Adrenal gland (tissue), 12 donors: ENCODE results near the gene ZNF467. TPM values are rescaled to one million over a fixed set of nuclear protein-coding genes. Genes with fewer than 3 reads are reported as not detected.

Experiments used
- DNase-seq, 7 donors: peaks; one replicate each; pipeline ENCODE4 v3.0.0-alpha.2; 2019 to 2020
- H3K27ac ChIP-seq, 5 donors: fragments of 200-600 bp; sonication (generic) in 4 of 5; 1 replicate in 3 of 5; 2 replicates in 2 of 5; pipeline versions ENCODE4 v1.5.1 to v1.8.0; 2016 to 2020; ENCODE audit warnings: mild to moderate bottlenecking in 1 of 5
- H3K27me3 ChIP-seq: fragments of 200-600 bp; 2 replicates; pipeline ENCODE4 v1.8.0; 2021
- H3K36me3 ChIP-seq, 2 donors: fragments of 200-600 bp; replicated peaks in 1 of 2; 1 replicate in 1 of 2; 2 replicates in 1 of 2; pipeline versions ENCODE4 v1.5.1 to v1.8.0; 2018 to 2022
- H3K4me1 ChIP-seq, 2 donors: fragments of 200-600 bp; replicated peaks in 1 of 2; 1 replicate in 1 of 2; 2 replicates in 1 of 2; pipeline versions ENCODE4 v1.5.1 to v1.8.0; 2018 to 2021
- H3K4me3 ChIP-seq, 4 donors: fragments of 200-600 bp; sonication (generic) in 3 of 4; one replicate each; pipeline ENCODE4 v1.5.1; 2016 to 2018
- H3K9me3 ChIP-seq, 3 donors: fragments of 200-600 bp; sonication (generic) in 1 of 3; replicated peaks in 1 of 3; 1 replicate in 2 of 3; 2 replicates in 1 of 3; pipeline versions ENCODE4 v1.5.1 to v1.8.0; 2016 to 2021
- POLR2A ChIP-seq, 2 donors: fragments of 450-650 bp; IDR thresholded peaks; one replicate each; pipeline ENCODE4 v1.6.1; 2017; ENCODE audit warnings: antibody characterized with exemption in 2 of 2, mild to moderate bottlenecking in 2 of 2, moderate library complexity in 1 of 2
- WGBS, 4 donors: extraction: QIAGEN DNeasy Blood & Tissue Kit in 2 of 4; methylation state at CpG; one replicate each; pipeline versions ENCODE4 v1.1.5 to v1.1.7; 2013 to 2017; 5-methylcytosine and 5-hydroxymethylcytosine counted together
- intact Hi-C, 2 donors: fragments of 100-400 bp; cut with DNase I; formaldehyde crosslinking; loops; one replicate each; pipeline versions ENCODE4 v1.14.1 to v1.15.0; 2022 to 2023
- polyA plus RNA-seq, 3 donors: library from polyadenylated mRNA; stranded (reverse); fragments of 200-250 nt in 2 of 3; fragments of 350-450 nt in 1 of 3; fragmentation: Illumina TruSeq in 1 of 3; extraction: RNeasy Lipid Tissue Mini Kit (QIAGEN cat#74804) in 1 of 3; gene quantifications; one replicate each; pipeline ENCODE4 v1.2.3, GENCODE V29; 2013 to 2014
- total RNA-seq, 9 donors: library from RNA; depleted of rRNA in 4 of 9; stranded (reverse); fragments of >200 nt in 4 of 9; fragments of 120-200 nt in 1 of 9; fragmentation: NEBNext Ultra II Directional in 1 of 9; extraction: Animal tissue kit (Norgen Biotek cat#: 25700) in 1 of 9; gene quantifications; one replicate each; pipeline versions ENCODE4 v1.1.0 to v1.2.4, GENCODE V29; 2013 to 2023
- TF ChIP-seq, protein P1 (sequence below), 6 experiments: fragments of 450-650 bp in 4 of 6; fragments of 200-600 bp in 2 of 6; sonication (generic) in 1 of 6; IDR thresholded peaks; 1 replicate in 5 of 6; 2 replicates in 1 of 6; pipeline versions ENCODE4 v1.5.1 to v1.8.0; 2016 to 2021; ENCODE audit warnings: antibody characterized with exemption in 6 of 6, mild to moderate bottlenecking in 2 of 6, moderate library complexity in 1 of 6
- donor health status: healthy with polysubstance abuse.
- donor health status: Bipolar disorder and iron deficiency.
- donor health status: DM: yes; HTN: yes; CAD: no.
- donor health status: DM: no; HTN: no; CAD: no.
- donor health status: DM: no; HTN: no; CAD: no.
- donor health status: DM: yes; HTN: yes; CAD: no.

The ZNF467 gene
- total and polyA plus RNA-seq, 12 donors = 1.2 to 44.2 (median 18.6) TPM

- no peaks in the 10 kb centered on the region for H3K4me1 ChIP-seq
- H3K4me3 ChIP-seq = no peak overlapping the region
Observed at GRCh38 chr7:149820622-149821190, 47.3 kb upstream of the ZNF467 start.

GRCh38 chr7:149819961-149820340, 46.6 kb upstream of the ZNF467 start:
- 62 to 79% (median 78%) methylated on average over 2 to 7 of the region's 7 CpGs for WGBS, 4 donors
- Histone ChIP-seq H3K27ac (no peak overlapping the region), H3K9me3 (no peaks in the 10 kb centered on the region), H3K4me1 (no peaks in the 10 kb centered on the region), H3K36me3 (no peaks in the 10 kb centered on the region), H3K4me3 (no peak overlapping the region), H3K27me3 (peaks cover 3% of the 10 kb centered on the region)
- TF ChIP-seq POLR2A (IDR thresholded peaks at IDR 0.05) = no peak
- TF ChIP-seq, protein P1, sequence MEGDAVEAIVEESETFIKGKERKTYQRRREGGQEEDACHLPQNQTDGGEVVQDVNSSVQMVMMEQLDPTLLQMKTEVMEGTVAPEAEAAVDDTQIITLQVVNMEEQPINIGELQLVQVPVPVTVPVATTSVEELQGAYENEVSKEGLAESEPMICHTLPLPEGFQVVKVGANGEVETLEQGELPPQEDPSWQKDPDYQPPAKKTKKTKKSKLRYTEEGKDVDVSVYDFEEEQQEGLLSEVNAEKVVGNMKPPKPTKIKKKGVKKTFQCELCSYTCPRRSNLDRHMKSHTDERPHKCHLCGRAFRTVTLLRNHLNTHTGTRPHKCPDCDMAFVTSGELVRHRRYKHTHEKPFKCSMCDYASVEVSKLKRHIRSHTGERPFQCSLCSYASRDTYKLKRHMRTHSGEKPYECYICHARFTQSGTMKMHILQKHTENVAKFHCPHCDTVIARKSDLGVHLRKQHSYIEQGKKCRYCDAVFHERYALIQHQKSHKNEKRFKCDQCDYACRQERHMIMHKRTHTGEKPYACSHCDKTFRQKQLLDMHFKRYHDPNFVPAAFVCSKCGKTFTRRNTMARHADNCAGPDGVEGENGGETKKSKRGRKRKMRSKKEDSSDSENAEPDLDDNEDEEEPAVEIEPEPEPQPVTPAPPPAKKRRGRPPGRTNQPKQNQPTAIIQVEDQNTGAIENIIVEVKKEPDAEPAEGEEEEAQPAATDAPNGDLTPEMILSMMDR (IDR thresholded peaks at IDR 0.05) = no peak
- intact Hi-C loops = no loop called here
- DNase-seq = no peak

More at GRCh38 chr7:149820622-149821190, 47.3 kb upstream of the ZNF467 start:
- H3K9me3 ChIP-seq = no peaks in the 10 kb centered on the region
- no peak for TF ChIP-seq POLR2A (IDR thresholded peaks at IDR 0.05)
- TF ChIP-seq, protein P1 (IDR thresholded peaks at IDR 0.05) = no peak
- H3K36me3 ChIP-seq = no peaks in the 10 kb centered on the region
- no peak for DNase-seq
- 84 to 100% (median 85%) methylated on average over 1 to 17 of the region's 17 CpGs; no CpG with 5 or more reads in 1 of the 4 donors for WGBS, 4 donors
- intact Hi-C loops = no loop called here
- H3K27me3 ChIP-seq = no peaks in the 10 kb centered on the region
- H3K27ac ChIP-seq = no peak overlapping the region

DNA sequence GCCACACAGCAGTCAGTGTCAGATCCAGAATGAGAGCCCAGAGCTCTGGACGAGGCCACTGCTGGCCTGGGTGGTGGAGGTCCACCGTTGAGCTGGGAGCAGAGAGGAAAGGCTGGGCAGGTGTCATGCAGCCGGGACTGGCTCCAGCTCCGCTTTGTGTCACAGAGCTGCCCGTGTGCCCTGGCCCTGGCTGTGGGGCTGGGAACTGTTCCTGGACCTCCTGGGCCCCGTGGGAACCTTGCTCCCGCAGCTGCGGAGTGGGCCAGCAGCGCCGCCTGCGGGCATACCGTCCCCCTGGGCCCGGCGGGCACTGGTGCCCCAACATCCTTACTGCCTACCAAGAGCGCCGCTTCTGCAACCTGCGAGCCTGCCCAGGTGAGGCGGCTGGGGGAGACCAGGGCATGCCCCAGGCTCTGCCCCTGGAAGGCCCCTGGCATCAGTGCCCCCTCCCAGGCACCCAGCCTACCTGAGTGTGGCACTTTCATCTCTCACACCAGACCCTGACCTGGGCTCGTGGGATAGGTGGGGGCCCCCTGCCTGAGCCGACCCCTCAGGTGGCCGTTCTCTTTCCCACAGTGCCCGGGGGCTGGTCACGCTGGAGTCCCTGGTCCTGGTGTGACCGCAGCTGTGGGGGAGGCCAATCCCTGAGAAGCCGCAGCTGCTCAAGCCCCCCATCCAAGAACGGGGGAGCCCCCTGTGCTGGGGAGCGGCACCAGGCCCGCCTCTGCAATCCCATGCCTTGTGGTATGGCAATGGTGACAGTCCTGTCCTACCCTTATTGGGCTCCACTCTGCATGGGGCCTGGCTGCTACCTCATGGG, 46.0 kb upstream of the ZNF467 start:
- Histone ChIP-seq H3K27me3 (peaks cover 3% of the 10 kb centered on the region), H3K4me1 (no peaks in the 10 kb centered on the region), H3K36me3 (no peaks in the 10 kb centered on the region), H3K27ac (no peak overlapping the region), H3K9me3 (no peaks in the 10 kb centered on the region), H3K4me3 (no peak overlapping the region)
- WGBS, 4 donors = 78 to 91% (median 89%) methylated on average over 4 to 28 of the region's 28 CpGs
- DNase-seq = no peak
- TF ChIP-seq, protein P1 (IDR thresholded peaks at IDR 0.05) = no peak
- no peak for TF ChIP-seq POLR2A (IDR thresholded peaks at IDR 0.05)
- intact Hi-C loops = no loop called here

DNA sequence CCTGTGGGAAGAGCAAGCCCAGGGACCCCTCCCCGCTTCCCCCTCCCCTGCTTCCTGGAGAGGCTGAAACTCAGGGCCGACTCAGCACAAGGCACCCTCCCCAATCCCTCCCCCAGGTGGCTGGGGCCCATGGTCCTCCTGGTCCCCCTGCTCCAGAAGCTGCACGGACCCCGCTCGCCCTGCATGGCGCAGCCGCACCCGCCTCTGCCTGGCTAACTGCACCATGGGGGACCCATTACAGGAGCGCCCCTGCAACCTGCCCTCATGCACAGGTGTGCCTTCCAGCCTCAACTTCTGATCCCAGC, 45.1 kb upstream of the ZNF467 start:
- Histone ChIP-seq H3K27ac (no peak overlapping the region), H3K36me3 (no peaks in the 10 kb centered on the region), H3K27me3 (peaks cover 3% of the 10 kb centered on the region), H3K4me1 (no peaks in the 10 kb centered on the region), H3K9me3 (no peaks in the 10 kb centered on the region), H3K4me3 (no peak overlapping the region)
- DNase-seq = no peak
- 82 to 98% (median 90%) methylated on average over 7 to 9 of the region's 9 CpGs for WGBS, 4 donors
- intact Hi-C loops = no loop called here
- TF ChIP-seq, protein P1 (IDR thresholded peaks at IDR 0.05) = no peak
- no peak for TF ChIP-seq POLR2A (IDR thresholded peaks at IDR 0.05)
